ENCODE results near the gene TTYH2.
"Not testable (repeated sequence)": the region's sequence is repeated elsewhere in the genome, so short reads cannot be mapped to it uniquely, and the experiment has no call there.

TTYH2 gene

GRCh38 chr17:74267054-74267453 lies 53.7 kb downstream of the TTYH2 start:
- not testable (repeated sequence) for DNase-seq (ENCODE audit: low spot score)

GRCh38 chr17:74267579-74267978 lies 54.2 kb downstream of the TTYH2 start:
- DNase-seq (ENCODE audit: low spot score), result no peak

DNA sequence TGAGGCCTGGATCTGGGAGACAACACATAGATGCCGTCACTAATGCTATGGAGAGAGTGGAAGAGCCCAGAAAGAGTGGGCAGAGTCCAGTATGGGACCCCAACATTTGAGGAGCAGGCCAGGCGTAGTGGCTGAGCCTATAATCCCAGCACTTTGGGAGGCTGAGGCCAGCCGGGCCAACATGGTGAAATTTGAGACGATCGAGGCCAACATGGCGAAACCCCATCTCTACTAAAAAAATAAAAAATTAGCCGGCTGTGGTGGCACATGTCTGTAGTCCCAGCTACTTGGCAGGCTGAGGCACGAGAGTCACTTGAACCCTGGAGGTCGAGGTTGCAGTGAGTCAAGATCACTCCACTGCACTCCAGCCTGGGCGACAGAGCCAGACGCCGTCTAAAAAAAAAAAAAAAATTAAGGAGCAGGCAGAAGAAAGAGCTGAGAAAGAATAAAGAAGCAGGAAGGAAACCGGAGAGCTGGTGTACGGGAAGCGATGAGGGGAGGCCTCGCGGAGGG lies 54.7 kb downstream of the TTYH2 start:
- DNase-seq (ENCODE audit: low spot score), result no peak

DNA sequence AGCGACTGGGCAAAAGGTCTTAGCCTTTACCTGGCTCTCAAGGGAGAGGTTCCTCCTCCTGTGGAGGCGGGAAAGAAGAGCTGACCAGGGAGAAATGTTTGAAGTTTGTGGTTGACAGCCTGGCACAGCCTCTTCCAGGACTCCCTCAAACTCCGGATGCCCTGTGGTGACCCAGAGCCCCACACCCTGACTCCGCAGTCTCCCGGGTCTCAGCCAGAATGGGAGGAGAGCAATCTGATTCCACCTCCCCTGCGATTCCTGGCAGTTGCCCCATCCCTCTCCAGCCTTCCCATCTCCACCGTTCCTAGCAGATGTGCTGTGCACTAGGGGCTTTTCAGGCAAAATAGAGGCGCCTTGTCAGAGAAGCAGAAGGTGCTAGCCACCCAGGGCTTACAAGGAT lies 55.2 kb downstream of the TTYH2 start:
- DNase-seq (ENCODE audit: low spot score), result no peak

- DNase-seq (ENCODE audit: low spot score), result no peak
Measured at GRCh38 chr17:74270333-74270732, 57.0 kb downstream of the TTYH2 start.

DNA sequence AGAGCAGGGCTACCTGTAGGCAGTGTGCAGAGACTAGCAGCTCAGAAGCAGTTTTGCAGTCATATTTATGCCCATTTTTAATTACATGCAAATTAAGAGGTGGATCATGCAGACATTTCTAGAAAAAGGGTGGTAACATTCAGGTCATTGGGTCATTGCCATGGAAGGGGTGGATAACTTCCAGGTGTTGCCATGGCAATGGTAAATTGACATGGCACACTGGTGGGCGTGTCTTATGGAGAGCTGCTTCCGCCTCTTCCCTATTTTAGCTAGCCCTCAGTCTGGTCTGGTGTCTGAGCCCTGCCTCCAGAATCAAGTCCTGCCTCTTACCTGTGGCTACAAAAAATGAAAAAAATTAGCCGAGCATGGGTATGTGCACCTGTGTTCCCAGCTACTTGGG lies 57.9 kb downstream of the TTYH2 start:
- no peak for DNase-seq (ENCODE audit: low spot score)

GRCh38 chr17:74271901-74272561 lies 58.7 kb downstream of the TTYH2 start:
- no peak for DNase-seq (ENCODE audit: low spot score)

DNA sequence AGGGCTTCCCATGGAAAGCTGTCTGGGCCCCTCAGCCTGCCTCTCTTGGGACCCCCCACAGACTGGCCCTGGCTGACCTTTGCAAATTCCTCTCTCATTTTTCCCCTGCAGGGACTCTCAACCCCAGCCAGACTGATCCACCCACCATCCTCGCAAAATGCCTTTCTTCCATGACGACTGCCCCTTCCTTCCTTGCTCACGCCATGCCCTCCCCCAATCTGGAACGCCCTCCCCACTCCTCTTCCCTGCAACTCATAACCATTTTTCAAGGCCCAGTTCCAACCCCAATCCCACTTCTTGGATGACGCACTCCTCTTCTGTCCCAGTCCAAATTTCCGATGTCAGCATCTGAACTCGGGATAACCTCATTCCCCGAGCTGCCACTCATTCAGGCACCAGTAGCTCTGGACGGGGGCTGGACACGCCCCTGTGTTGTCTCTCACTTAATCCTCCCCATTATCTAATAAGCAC lies 59.4 kb downstream of the TTYH2 start:
- no peak for DNase-seq (ENCODE audit: low spot score)

DNA sequence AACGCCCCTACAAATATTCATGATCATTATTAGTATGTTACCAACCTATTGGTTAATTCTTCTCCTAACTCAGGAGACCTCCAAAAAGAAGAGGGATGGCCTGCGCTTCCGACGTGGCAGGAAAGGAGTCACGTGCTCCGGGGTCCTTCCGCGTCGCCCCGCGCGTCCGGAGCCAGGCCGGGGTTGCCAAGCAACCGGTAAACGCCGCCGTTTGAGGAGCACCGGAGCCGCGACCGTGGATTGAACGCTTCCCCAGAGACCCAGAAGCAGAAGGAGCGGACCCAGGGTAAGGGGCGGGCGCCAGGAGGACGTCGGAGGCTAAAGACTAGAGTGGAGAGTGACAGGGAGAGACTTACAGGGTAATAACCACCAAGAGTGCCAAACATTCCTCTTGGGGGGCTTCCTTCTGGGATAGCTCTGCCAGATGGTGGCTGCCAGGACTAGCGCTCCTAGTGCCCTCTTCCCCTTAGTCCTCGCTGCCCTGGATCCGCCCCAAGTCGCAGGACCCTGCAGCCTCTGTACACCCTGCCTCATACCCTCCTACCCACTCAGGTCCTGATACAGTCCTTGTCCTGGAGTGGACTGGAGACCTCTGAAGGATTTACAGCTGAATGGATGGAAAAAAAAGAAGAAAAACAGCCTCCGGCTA lies 60.8 kb downstream of the TTYH2 start, which contains the start of gene DNAI2:
Gene DNAI2, plus strand, starts transcription at position 175 of the 649 bp plus-strand sequence. CDS start 7,584 bp downstream, outside the sequence.
- no peak for DNase-seq (ENCODE audit: low spot score)

- no peak for DNase-seq (ENCODE audit: low spot score)
Measured at GRCh38 chr17:74274709-74275340, 61.5 kb downstream of the TTYH2 start.

GRCh38 chr17:74276051-74276476 lies 62.7 kb downstream of the TTYH2 start:
- no peak for DNase-seq (ENCODE audit: low spot score)

DNA sequence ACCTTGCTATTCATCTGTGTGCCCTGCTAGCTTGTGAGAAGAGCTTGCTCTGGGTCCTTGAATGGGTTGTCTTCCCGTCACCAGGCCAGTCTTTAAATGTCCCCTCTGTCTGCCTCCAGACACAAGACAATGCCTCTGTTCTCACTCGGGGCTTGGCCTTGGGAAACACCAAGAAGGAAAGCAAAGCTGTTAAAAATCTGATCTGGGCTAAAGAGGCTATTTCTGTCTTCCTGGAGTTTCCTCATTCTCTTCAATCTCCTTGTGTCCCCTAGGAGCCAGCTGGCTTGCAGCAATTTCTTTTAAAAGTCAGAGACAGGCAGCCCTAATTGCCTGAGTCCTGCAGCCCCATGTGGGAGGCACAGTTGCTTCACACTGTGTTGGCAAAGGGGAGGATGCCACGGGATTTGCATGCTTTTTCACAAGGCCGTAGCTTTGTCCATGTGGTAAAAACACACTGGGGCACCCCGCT lies 63.2 kb downstream of the TTYH2 start:
- DNase-seq (ENCODE audit: low spot score), result no peak

DNA sequence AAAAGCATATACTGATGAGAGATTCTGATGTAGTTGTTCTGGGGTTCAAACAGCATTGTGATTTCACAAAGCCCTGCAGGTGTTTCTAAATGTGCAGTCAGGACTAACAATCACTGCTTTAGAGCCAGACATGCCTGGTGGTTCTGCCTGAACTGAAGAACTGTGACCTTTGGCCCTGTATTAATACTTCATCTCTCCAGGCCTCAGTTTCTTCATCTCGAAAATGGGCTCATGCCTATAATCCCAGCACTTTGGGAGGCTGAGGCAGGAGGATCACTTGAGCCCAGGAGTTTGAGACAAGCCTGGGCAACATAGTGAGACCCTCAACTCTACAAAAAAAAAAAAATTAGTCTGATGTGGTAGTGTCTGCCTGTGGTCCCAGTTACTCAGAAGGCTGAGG lies 64.6 kb downstream of the TTYH2 start:
- no peak for DNase-seq (ENCODE audit: low spot score)

DNA sequence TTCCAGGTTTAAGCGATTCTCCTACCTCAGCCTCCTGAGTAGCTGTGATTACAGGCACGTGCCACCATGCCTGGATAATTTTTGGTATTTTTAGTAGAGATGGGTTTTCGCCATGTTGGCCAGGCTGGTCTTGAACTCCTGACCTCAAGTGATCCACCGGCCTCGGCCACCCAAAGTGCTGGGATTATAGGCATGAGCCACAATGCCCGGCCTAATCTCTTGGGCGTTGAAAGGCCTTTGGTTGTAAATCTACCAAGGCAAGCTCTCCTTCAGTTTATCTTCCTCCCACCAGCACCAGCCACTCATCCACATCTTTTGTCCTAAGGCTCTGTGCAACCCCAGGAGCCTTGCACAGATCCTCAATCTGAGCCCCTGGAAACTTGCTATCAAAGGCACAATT lies 66.2 kb downstream of the TTYH2 start:
- DNase-seq (ENCODE audit: low spot score), result not testable (repeated sequence)

DNA sequence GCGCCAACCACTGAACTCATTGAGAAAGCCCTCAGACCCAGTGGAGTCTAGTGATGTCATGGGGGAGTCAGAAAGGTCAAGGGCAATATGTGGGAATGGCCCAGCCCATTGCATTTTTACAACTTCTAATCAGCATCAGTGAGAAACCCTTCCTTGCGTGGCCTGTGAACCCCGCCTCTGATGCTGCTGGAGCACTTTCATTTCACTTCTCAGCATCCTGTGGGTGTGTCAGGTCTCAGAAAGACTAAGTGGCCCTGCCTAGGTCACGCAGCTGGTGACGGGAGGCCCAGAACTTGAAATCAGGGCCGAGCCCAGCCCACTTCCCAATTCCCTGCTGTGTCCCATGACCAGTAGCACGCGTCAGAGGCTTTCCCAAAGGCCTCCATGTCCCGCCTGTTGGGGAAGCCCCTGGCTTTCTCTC lies 66.7 kb downstream of the TTYH2 start:
- no peak for DNase-seq (ENCODE audit: low spot score)

GRCh38 chr17:74281799-74282198 lies 68.4 kb downstream of the TTYH2 start:
- DNase-seq (ENCODE audit: low spot score), result no peak

DNA sequence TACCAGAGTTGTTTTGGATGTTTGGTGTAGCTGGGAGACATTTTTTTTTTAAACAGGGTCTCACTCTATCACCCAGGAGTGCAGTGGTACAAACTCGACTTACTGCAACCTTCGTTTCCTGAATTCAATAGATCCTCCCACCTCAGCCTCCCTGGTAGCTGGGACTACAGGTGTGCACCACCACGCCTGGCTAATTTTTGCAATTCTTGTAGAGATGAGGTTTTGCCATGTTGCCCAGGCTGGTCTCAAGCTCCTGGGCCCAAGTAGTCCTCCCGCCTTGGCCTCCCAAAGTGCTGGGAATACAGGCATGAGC lies 68.9 kb downstream of the TTYH2 start:
- DNase-seq (ENCODE audit: low spot score), result not testable (repeated sequence)

- no peak for DNase-seq (ENCODE audit: low spot score)
Measured at GRCh38 chr17:74282587-74283370, 69.4 kb downstream of the TTYH2 start.

DNA sequence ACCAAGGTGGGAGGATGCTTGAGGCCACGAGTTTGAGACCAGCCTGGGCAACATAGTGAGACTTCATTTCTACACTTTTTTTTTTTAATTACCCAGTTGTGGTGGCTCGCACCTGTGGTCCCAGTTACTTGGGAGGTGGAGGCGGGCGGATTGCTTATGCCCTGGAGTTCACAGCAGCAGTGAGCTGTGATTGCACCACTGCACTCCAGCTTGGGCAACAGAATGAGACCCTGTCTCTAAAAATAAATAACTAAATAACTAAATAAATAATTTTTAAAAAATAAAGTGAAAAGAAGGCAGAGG lies 70.0 kb downstream of the TTYH2 start:
- no peak for DNase-seq (ENCODE audit: low spot score)

DNA sequence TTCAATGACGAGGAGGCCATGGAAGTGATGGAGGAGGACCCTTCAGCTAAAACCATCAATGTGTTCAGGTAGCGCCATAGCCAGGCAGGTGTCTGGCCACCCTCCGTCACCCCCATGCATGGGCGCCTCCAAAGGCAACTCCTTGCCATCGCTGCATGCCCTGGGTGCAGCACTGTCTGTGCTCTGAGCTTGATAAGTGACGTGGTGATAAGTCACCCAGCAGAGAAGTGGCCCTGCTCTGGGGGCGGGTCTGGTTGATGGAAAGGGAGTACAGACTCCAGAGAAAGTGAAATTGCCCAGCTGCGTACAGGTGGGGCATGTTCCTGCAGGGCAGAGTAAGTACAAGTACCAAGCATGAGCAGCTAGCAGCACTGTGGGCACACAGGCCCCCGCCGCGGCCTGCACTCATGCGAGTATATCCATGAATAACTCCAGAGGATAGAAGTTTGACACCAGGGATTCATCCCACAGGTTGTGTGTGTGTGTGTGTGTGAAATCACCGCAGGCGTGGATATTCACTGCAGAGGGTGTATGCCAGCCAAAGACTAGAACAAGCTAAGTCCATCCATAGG lies 73.7 kb downstream of the TTYH2 start:
- DNase-seq (ENCODE audit: low spot score), result no peak

- no peak for DNase-seq (ENCODE audit: low spot score)
Measured at GRCh38 chr17:74288785-74289184, 75.4 kb downstream of the TTYH2 start.

GRCh38 chr17:74289688-74290087 lies 76.3 kb downstream of the TTYH2 start:
- DNase-seq (ENCODE audit: low spot score), result no peak
